Nephron (organoid): Measurements from ENCODE around the gene ROBO2.

Experiments used
- H3K27ac Mint-ChIP-seq, 3 experiments: 2 replicates each; pipeline ENCODE4 v1.8.0; 2020; ENCODE audit warnings: mixed read lengths in 3 of 3, mild to moderate bottlenecking in 2 of 3, moderate library complexity in 1 of 3
- H3K27me3 Mint-ChIP-seq: 2 replicates; pipeline ENCODE4 v1.8.0; 2021; ENCODE audit warnings: low read depth, mild to moderate bottlenecking, moderate library complexity, mixed read lengths
- H3K36me3 Mint-ChIP-seq: 2 replicates; pipeline ENCODE4 v1.8.0; 2020; ENCODE audit warnings: low read depth, mixed read lengths
- H3K4me1 Mint-ChIP-seq: 2 replicates; pipeline ENCODE4 v1.8.0; 2020; ENCODE audit warnings: mixed read lengths
- H3K4me3 Mint-ChIP-seq, 3 experiments: 2 replicates each; pipeline ENCODE4 v1.8.0; 2020; ENCODE audit warnings: mild to moderate bottlenecking in 3 of 3, mixed read lengths in 3 of 3, moderate library complexity in 2 of 3
- H3K9me3 Mint-ChIP-seq: 2 replicates; pipeline ENCODE4 v1.8.0; 2020; ENCODE audit warnings: mixed read lengths
- CTCF ChIP-seq, 3 experiments: fragments of 200-600 bp; sonication (generic); IDR thresholded peaks; one replicate each; pipeline ENCODE4 v1.5.0; 2021; ENCODE audit warnings: antibody characterized with exemption in 3 of 3; ENCODE audit not compliant: unreplicated experiment in 3 of 3

ROBO2 gene

DNA sequence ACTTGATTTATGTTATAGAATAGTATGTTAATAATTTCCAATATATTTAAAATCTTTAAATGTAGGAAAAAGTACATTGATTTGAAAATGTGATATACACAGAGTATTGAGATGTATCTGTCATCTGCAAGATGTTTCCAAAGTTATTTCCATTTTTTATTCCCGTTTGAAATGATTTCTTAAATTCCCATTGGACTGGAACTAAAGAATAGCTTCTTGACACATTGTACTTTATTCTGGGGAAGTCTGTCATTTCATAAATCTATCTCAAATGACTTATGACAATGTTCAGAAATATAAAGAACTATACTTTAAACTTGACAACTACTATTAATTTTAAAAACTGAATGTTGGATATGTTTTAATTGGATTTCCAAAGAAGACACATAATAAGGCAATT lies 489.6 kb downstream of the ROBO2 start:
- no peak overlapping the region for H3K4me3 Mint-ChIP-seq
- H3K4me1 Mint-ChIP-seq, result no peaks in the 10 kb centered on the region
- H3K27me3 Mint-ChIP-seq, result no peaks in the 10 kb centered on the region
- TF ChIP-seq CTCF (IDR thresholded peaks at IDR 0.05; ENCODE audit: unreplicated experiment in 3 of 3), result no peak
- no peak overlapping the region for H3K27ac Mint-ChIP-seq
- peaks cover 27% of the 10 kb centered on the region for H3K36me3 Mint-ChIP-seq
- no peaks in the 10 kb centered on the region for H3K9me3 Mint-ChIP-seq

DNA sequence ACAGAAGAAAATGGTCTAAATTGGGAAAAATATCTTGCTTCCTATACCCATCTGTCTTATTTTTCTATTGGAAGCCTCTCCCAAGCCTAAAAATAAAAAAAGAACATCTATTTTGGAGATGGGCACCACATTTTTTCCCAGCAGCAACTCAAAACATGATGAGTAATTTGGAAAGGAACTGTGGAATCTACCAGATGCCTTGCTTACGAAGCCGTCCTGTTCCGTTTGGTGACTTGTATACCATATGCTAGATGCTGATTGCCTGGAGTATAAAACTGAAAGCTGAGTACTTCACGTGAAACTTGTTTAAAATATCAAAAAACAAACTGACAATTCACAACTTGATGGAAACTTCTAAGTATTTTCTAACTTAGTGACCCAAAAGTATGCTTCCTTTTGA lies 491.0 kb downstream of the ROBO2 start:
- no peaks in the 10 kb centered on the region for H3K4me1 Mint-ChIP-seq
- TF ChIP-seq CTCF (IDR thresholded peaks at IDR 0.05; ENCODE audit: unreplicated experiment in 3 of 3), result no peak
- H3K9me3 Mint-ChIP-seq, result no peaks in the 10 kb centered on the region
- H3K27ac Mint-ChIP-seq, result no peak overlapping the region
- no peaks in the 10 kb centered on the region for H3K27me3 Mint-ChIP-seq
- peaks cover 33% of the 10 kb centered on the region for H3K36me3 Mint-ChIP-seq
- no peak overlapping the region for H3K4me3 Mint-ChIP-seq

DNA sequence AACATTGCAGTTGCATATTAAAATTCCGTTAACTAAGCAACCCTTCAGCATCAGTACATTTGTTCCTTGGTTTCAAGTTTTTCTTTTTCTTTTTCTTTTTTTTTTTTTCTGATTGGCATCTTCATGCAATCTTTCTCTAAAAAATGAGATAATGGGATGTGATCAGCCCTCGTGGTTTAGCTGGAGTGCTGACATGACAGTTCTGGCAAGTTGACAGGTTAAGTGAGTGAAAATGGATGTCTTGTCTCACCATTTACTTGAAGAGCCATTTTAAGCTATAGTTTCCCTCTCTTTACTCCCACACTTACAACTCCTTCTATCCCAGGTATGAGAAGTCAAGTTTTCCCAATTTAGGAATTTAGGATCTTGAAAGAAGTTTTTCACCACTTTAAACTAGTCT lies 495.2 kb downstream of the ROBO2 start:
- Mint-ChIP-seq H3K4me3 (no peak overlapping the region), H3K4me1 (no peaks in the 10 kb centered on the region), H3K36me3 (peaks cover 43% of the 10 kb centered on the region), H3K27ac (no peak overlapping the region), H3K9me3 (no peaks in the 10 kb centered on the region), H3K27me3 (no peaks in the 10 kb centered on the region)
- TF ChIP-seq CTCF (IDR thresholded peaks at IDR 0.05; ENCODE audit: unreplicated experiment in 3 of 3), result no peak

- peaks cover 3% of the 10 kb centered on the region for H3K4me1 Mint-ChIP-seq
- no peak overlapping the region for H3K4me3 Mint-ChIP-seq
- peaks cover 40% of the 10 kb centered on the region for H3K36me3 Mint-ChIP-seq
- peak overlapping the region in 2 of 3 experiments; percentile 54 to 85 for H3K27ac Mint-ChIP-seq
- H3K9me3 Mint-ChIP-seq, result no peaks in the 10 kb centered on the region
- no peak for TF ChIP-seq CTCF (IDR thresholded peaks at IDR 0.05; ENCODE audit: unreplicated experiment in 3 of 3)
- H3K27me3 Mint-ChIP-seq, result no peaks in the 10 kb centered on the region
Measured at GRCh38 chr3:77536038-77536775, 496.3 kb downstream of the ROBO2 start.

- Mint-ChIP-seq H3K27ac (peak overlapping the region in 1 of 3 experiments; percentile 79), H3K36me3 (peaks cover 20% of the 10 kb centered on the region), H3K27me3 (no peaks in the 10 kb centered on the region), H3K9me3 (no peaks in the 10 kb centered on the region), H3K4me1 (peaks cover 5% of the 10 kb centered on the region), H3K4me3 (no peak overlapping the region)
- TF ChIP-seq CTCF (IDR thresholded peaks at IDR 0.05; ENCODE audit: unreplicated experiment in 3 of 3), result no peak
Measured at GRCh38 chr3:77539014-77539413, 499.1 kb downstream of the ROBO2 start.

- Mint-ChIP-seq H3K4me3 (no peak overlapping the region), H3K4me1 (peaks cover 5% of the 10 kb centered on the region)
Measured at GRCh38 chr3:77539677-77540076, 499.8 kb downstream of the ROBO2 start.

More at GRCh38 chr3:77539677-77540076, 499.8 kb downstream of the ROBO2 start:
- no peak for TF ChIP-seq CTCF (IDR thresholded peaks at IDR 0.05; ENCODE audit: unreplicated experiment in 3 of 3)
- peaks cover 17% of the 10 kb centered on the region for H3K36me3 Mint-ChIP-seq
- H3K27ac Mint-ChIP-seq, result peak overlapping the region in 2 of 3 experiments; percentile 23 to 79
- H3K27me3 Mint-ChIP-seq, result no peaks in the 10 kb centered on the region
- H3K9me3 Mint-ChIP-seq, result no peaks in the 10 kb centered on the region
